Stimulated activated CD8-positive, alpha-beta memory T cell treated with anti-CD3 and anti-CD28 coated beads, Interleukin-7, amount 100 ng/mL, for 48 hours (primary cell): ENCODE results near the gene ZNF277.

Source experiments
- DNase-seq, 2 donors: peaks; one replicate each; pipeline ENCODE4 v3.0.0-alpha.2; 2020; ENCODE audit warnings: low read depth in 1 of 2; ENCODE audit errors: extremely low read depth in 1 of 2

The ZNF277 gene

GRCh38 chr7:112338786-112339185 is 132.3 kb downstream of the ZNF277 start:
- no peak for DNase-seq

DNA sequence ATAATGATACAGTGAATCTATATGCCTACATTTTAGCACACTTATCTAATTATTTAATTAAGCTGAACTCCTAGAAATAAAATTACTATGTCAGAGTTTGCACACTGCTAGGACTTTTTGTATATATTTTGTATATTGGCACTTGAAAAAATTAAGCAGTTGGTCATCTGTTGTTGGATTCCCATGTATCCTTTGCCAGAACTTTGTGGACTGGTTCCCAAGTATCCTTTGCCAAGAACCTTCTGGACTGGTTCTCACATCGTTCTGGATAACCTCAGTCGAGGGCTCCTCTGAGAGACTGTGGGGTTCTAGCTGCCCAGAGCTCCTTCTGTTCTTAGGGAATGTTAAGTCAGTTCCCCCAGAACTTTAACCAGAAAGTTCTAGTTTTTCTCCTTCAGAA is 135.0 kb downstream of the ZNF277 start:
- no peak for DNase-seq

GRCh38 chr7:112346381-112347060 is 140.0 kb downstream of the ZNF277 start:
- no peak for DNase-seq

DNA sequence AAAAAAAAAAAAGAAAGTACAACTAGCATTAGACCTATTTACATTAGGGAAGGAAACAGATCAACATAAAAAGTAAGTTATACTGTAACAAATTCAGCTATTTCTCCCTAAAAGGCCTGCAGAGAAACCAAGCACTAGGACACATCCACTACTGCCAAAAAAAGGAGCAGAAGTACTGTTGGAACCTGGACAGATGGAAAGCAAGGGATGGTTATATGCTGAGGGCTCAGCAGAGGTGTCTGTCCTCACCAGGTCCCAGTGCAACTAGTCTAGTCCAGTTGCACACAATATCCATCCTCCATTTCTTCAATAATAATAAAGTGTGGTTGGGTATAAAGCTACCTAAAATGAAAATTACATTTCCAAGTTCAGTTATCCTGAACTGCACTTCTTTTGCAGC is 140.6 kb downstream of the ZNF277 start:
- no peak for DNase-seq

DNA sequence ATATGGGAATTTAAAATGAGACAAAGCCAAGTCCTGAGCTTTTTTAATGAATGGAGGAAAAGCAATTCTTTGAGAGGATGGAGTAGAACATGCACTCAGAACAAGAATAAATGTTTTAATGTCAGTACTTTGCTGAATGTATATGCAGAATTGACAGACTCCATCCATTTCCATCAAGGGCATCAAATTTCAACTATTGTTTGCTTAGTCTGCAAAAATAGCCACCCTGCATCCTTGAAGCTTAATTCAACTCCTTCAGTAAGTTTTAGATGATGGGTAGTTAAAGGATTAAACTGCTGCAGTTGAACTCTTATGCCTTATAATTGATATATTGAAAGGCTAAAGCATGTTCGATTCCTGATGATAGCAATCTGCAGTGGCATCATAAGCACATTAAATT is 144.1 kb downstream of the ZNF277 start:
- DNase-seq: no peak

GRCh38 chr7:112356596-112356995 is 150.1 kb downstream of the ZNF277 start:
- no peak for DNase-seq

DNA sequence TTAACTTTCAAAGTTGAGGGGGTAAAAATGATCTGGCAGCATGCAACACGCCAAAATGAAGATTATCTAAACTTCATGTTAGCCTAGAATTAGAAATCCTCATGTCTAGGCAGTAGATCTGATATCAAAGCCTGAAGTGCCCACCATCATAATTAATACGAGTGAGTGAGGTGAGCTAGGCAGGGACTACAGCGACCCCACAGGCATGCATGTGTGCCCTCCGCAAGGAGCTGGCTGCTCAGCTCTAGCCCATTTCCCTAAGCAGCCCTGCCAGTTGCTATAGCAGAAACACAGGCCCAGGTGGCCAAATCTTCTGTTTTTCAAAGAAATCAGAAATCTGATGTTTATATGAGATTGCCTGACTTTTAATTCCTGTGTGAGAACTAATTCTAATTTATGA is 150.6 kb downstream of the ZNF277 start:
- no peak for DNase-seq

DNA sequence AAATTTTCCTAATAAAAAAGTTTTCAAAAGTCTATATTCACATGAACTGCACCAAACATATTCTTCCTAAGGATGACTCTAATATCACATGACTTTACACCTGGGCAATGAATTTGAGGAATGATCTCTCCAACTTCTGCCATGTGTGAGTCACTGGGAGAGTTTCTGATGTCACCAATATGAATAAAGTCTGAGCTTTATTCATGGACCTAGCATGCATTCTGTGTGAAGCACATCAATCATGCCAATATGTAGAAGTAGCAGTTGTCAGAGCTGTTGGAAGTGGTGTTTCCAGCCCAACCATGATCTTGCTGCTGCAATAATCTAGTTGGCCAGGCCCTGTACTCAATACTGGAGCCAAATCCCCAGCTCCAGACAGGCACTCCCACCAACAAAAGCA is 152.0 kb downstream of the ZNF277 start:
- DNase-seq: no peak

- no peak for DNase-seq
These were observed 152.6 kb downstream of the ZNF277 start for GRCh38 chr7:112359086-112359485.

- DNase-seq: no peak
These were observed 154.2 kb downstream of the ZNF277 start for GRCh38 chr7:112360681-112361080.

GRCh38 chr7:112361154-112361553 is 154.7 kb downstream of the ZNF277 start:
- no peak for DNase-seq

DNA sequence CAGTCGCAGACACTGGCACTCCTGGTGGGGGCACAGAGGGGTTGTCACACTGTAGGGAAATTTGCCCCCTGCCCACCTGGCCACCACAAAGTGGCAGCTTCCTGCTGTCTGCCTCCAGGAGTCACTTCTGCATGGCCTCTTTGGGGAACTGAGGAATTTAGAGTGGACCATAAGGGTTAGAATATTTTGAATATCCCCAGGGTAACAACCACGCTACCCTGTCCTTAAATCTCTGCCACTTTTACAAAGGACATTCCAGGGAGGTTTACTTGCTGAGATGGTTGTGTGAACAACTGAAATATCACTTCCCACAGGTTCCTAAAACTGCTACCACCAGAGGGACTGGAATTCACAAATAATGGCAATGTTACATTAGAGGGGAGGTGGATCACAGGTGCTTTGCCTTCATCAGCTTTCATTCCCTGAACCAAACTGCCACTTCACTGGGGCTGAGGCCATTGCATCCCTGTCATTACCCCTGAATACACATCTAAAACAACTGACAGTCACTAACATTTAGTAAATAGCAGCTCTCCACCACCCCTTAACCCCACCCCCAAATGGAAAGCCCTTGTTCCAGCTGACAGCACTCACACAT is 155.7 kb downstream of the ZNF277 start:
- DNase-seq: no peak

- DNase-seq: no peak
These were observed 156.2 kb downstream of the ZNF277 start for GRCh38 chr7:112362731-112363131.

DNA sequence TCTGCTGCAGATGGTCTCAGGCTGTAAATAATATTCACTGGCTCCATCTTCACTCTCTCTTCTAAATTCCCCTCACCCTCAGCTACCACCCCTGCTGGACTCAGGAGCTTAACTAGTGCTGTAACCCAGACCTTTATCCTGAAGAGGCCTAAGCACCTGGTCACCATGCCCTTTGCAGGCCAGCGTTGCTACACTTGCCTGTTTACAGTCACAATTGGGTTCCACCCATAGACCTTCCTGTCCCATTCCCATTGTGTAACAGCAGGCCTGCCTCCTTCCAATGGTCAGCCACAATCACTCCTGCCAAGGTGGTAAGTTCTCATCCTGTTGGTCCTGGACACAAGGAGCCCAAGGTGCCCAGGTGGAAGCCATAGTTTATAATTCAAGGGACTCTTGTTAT is 157.9 kb downstream of the ZNF277 start:
- no peak for DNase-seq

DNA sequence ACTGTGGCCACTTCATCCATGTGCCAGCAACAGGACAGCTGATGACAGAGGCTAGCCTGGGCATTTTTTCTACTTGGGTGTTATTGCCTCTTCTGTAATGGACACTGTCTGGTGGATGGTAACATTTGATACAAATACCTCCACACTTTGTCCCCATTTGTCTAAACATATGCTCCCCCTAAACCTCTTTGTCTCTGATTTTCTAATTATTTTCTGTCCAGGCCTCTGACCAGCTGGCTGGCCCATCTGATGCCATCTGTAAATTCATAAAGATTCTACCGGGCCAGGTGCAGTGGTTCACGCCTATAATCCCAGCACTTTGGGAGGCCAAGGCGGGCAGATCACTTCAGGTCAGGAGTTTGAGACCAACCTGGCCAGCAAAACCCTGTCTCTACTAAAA is 159.1 kb downstream of the ZNF277 start:
- no peak for DNase-seq

DNA sequence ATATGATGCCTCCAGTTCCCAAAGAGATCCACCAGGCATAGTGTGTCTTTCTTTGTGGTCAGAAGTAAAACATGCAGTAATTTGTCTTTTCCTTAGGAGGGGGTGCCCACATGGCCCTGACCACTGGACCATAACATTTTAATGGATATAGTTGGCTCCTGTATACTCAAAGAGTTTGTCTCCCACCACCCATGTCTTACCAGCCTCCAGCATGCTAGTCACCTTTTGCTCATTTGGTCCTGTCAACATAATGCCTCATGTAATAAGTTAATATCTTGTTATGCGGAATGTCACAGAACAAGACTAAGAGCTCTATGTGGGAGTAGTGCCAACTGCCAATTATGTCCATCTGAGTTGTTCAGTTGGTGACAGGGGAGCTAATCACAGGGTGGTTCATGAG is 160.4 kb downstream of the ZNF277 start:
- no peak for DNase-seq

GRCh38 chr7:112370436-112370835 is 163.9 kb downstream of the ZNF277 start:
- DNase-seq: no peak

- no peak for DNase-seq
These were observed 165.2 kb downstream of the ZNF277 start for GRCh38 chr7:112371701-112372100.

DNA sequence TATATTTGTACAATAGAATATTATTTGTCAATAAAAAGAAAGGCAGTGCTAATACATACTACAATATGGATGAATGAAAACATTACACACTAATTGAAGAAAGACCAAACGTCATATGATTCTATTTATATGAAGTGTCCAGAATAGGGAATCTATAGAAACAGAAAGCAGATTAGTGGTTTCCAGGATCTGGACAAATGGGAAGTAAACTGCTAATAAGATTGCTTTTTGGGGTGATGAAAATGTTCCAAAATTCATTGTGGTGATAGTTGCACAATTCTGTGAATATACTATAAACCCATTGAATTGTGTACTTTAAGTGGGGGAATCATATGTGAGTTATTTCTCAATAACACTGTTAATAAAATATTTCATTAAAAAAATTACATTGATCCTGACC is 165.6 kb downstream of the ZNF277 start:
- DNase-seq: no peak

GRCh38 chr7:112377593-112377992 is 171.1 kb downstream of the ZNF277 start:
- no peak for DNase-seq

DNA sequence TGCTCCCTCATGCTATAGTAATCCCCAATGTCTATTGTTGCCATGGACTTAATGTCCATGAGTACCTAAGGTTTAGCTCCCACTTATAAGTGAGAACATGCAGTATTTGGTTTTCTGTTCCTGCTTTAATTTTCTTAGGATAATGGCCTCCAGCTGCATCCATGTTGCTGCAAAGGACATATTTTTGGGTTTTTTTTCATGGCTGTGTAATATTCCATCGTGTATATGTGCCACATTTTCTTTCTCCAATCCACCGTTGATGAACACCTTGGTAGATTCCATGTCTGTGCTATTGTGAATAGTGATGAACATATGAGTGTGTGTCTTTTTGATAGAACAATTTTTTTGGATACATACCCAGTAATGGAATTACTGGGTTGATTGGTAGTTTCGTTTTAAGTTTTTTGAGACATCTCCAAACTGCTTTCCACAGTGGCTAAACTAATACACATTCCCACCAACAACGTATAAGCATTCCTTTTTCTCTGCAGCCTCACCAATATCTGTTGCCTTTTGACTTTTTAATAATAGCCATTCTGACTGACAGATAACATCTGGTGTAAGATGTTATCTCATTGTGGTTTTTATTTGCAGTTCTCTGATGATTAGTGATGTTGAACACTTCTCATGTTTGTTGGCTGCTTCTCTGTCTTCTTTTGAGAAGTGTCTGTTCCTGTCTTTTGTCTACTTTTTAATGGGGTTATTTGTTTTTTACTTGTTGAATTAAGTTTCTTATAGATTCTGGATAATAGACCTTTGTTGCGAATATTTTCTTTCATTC is 175.0 kb downstream of the ZNF277 start:
- DNase-seq: no peak
